HG03439 (cell line): ENCODE results near the gene PLCB2.

Experiments used
- ATAC-seq: cut with Tn5 transposase; IDR thresholded peaks from one replicate; pipeline ENCODE4 v1.9.1; 2021; ENCODE audit warnings: mild to moderate bottlenecking, moderate library complexity; ENCODE audit not compliant: unreplicated experiment

Gene PLCB2

GRCh38 chr15:40306371-40306770 is 1.4 kb downstream of the PLCB2 start:
- no peak for ATAC-seq

GRCh38 chr15:40305281-40305680 is 2.5 kb downstream of the PLCB2 start:
- ATAC-seq: no peak

- no peak for ATAC-seq
These were observed 4.2 kb downstream of the PLCB2 start for GRCh38 chr15:40303576-40303975.

GRCh38 chr15:40302981-40303380 is 4.8 kb downstream of the PLCB2 start:
- no peak for ATAC-seq

- no peak for ATAC-seq
These were observed 5.3 kb downstream of the PLCB2 start for GRCh38 chr15:40302288-40302886.

- ATAC-seq: no peak
These were observed 6.1 kb downstream of the PLCB2 start for GRCh38 chr15:40301467-40302179.

GRCh38 chr15:40300771-40301170 is 7.0 kb downstream of the PLCB2 start:
- no peak for ATAC-seq

GRCh38 chr15:40300367-40300766 is 7.4 kb downstream of the PLCB2 start:
- no peak for ATAC-seq

GRCh38 chr15:40298216-40298935 is 9.4 kb downstream of the PLCB2 start:
- no peak for ATAC-seq

GRCh38 chr15:40297356-40297755 is 10.4 kb downstream of the PLCB2 start:
- no peak for ATAC-seq

GRCh38 chr15:40296561-40297230 is 11.0 kb downstream of the PLCB2 start:
- ATAC-seq: no peak

GRCh38 chr15:40295877-40296560 is 11.7 kb downstream of the PLCB2 start:
- no peak for ATAC-seq

GRCh38 chr15:40295297-40295696 is 12.4 kb downstream of the PLCB2 start:
- ATAC-seq: no peak

GRCh38 chr15:40293905-40294895 is 13.5 kb downstream of the PLCB2 start:
- no peak for ATAC-seq

- no peak for ATAC-seq
These were observed 14.7 kb downstream of the PLCB2 start for GRCh38 chr15:40293006-40293405.

- ATAC-seq: no peak
These were observed 15.5 kb downstream of the PLCB2 start for GRCh38 chr15:40292246-40292645.

GRCh38 chr15:40290918-40291574 is 16.7 kb downstream of the PLCB2 start:
- ATAC-seq: no peak

GRCh38 chr15:40290545-40290917 is 17.2 kb downstream of the PLCB2 start:
- ATAC-seq: no peak

- ATAC-seq: no peak
These were observed 18.5 kb downstream of the PLCB2 start for GRCh38 chr15:40289140-40289775.
